DMS79 (cell line): ENCODE data around the gene GARIN3.
"Not testable (repeated sequence)": the region's sequence is repeated elsewhere in the genome, so short reads cannot be mapped to it uniquely, and the experiment has no call there.

Experiments
- DNase-seq: peaks from one replicate; lab custom pipeline; 2025; lab: John Stamatoyannopoulos, UW

Gene GARIN3

DNA sequence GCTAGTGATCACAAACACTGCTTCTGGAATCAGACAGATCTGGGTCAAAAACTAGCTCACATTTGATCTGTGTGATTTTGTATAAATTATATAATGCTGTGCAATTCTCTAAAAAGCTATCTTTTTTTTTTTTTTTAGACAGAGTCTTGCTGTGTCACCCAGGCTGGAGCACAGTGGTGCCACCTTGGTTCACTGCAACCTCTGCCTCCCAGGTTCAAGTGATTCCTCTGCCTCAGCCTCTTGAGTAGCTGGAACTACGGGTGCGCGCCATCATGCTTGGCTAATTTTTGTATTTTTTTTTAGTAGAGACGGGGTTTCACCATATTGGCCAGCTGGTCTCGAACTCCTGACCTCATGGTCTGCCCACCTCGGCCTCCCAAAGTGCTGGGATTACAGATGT is 19.1 kb upstream of the GARIN3 start:
- not testable (repeated sequence) for DNase-seq

DNA sequence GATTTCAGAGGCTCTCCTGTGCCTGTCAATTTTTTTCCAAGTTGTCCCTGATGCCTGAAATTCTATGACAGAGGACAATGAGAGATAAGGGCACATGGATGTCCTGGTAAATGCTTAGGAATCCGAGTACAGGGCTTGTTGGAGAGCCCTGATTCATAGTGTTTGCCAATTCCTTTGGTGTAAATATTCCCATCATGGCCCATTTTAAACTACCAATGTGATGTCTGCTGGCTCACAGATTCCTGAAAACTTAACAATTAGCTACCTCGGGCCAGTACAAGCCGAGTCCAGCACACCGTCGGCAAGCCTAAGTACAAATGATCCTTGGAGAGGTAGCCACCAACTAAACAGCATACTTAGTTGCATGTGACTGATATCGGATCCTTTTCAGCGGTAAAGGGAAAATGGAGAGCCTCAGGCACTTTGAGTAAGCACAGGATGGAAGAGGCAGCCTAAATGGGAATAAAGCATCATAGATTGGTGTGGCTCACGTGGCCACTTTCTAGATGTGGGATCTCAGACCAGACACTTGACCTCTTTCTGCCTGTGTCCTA is 18.1 kb upstream of the GARIN3 start:
- DNase-seq: no peak

DNA sequence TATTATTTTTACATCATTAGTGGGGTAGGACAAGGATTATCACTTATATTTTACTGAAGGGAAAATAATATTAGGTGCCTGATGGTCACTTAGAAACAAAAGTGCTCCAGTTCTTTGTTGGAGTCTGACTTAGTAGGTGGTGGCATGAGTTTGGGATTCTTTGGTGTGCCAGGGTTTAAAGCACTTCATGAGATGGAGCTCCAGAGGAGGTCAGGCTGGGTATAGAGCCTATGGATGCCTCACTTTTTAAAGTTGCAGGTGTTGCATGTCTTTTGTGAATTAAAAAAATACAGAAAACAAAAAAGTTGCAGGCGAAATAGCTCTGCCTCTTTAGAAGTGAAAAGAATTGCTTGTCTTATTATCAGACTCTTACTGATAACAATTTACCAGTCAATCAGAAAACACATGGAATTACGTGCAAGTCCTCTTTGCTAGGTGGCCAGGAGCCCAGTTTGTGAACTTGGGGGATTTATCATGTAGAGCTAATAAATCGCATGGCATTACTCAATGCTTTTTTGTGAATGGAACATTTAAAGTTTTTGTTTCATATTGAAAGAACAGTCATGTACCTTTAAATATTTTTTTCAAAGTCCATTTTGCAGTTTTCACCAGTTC is 16.2 kb upstream of the GARIN3 start:
- no peak for DNase-seq

DNA sequence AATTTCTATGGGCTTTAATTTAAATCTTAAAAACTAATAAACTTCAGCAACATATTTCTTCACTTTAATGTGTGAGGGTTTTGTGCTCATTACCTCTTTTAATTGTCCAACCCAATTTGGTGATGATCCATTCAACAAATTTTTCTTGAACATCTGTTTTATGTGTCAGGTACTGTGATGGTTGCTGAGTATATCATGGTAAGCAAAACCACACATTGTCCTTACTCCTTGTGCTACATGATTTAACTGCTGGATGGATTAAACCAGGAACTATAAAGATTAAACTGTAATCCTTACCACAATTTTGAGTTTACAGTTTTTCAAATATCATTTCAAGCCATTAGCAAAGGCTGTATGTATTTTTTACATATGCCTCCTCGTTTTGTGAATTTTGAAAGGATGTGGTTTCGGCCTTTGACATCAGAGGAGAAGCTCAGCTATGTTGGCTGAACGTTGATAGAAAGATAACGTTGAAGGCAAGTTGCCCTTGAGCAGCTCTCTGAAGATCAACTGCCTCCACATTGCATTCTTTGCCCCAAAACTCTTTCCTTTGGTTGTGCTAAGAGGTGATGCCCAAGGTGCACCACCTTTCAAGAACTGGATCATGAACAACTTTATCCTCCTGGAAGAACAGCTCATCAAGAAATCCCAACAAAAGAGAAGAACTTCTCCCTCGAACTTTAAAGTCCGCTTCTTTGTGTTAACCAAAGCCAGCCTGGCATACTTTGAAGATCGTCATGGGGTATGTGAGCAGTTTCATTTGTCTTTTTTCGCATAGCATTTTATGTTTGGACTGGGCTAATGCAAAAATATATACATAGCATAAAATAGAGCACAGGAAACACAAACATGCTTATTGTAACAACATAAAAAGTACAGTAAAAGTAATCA is 14.6 kb upstream of the GARIN3 start, which contains the start of gene ITK:
ITK (plus strand) TSS at position 467 of the 891 bp plus-strand sequence; CDS start at position 605, 138 bp downstream.
- no peak for DNase-seq

DNA sequence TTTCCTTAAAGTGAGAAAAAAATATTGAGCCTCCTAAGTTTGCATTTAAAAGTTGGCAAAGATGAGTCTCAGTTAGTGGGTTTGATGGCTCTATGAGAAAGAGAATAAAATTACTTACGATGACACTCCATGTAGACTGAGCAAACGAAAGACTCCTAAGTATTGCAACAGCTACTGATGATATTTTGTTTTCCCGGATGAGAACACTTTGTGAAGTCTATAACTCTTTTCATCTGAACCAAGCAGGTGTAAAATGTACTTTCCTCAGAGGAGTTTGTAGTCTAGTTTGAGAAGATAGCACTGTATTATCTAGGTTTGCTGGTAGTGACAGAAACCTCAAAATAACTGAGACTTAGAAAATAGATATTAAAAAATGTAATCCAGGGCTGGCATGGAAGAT is 12.9 kb upstream of the GARIN3 start:
- no peak for DNase-seq

DNA sequence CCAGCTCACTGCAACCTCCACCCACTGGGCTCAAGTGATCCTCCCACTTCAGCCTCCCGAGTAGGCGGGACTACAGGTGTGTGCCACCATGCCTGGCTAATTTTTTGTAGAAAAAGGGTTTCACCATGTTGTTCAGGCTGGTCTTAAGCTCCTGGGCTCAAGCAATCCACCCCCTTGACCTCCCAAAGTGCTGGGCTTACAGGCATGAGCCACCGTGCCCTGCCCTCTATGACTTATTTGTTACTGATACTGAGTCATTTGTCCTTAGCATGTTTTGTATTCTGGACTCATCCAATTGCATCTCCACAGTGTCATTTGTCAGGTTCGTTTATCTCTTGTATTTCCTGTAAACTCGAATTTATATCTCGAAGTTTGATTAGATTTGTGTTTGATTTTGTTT is 11.9 kb upstream of the GARIN3 start:
- DNase-seq: no peak

DNA sequence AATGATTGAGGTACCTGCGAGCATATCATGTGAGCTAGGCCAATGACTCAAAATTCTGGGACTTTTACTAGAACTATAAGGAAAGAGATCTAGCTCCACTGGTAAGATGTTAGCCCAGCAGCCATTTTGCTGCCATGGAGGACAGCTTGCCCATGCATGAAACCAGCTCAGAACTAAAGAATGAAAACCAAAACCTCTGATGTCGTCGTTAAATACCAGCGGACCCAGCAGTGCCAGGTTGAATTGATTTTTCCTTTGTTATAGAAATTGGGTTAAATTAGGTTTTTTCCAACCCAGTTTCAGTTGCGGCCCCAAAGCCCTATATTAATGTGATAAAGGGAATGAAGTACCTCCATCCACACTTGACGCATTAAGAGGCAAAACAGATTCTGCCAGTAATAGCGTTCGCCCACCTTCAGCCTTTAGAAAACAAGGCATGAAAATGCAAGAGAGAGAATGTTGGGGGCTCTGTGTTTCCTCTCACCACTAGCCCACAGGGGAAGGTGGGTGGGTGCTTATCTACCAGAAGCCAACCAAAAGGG is 9.1 kb upstream of the GARIN3 start:
- no peak for DNase-seq

DNA sequence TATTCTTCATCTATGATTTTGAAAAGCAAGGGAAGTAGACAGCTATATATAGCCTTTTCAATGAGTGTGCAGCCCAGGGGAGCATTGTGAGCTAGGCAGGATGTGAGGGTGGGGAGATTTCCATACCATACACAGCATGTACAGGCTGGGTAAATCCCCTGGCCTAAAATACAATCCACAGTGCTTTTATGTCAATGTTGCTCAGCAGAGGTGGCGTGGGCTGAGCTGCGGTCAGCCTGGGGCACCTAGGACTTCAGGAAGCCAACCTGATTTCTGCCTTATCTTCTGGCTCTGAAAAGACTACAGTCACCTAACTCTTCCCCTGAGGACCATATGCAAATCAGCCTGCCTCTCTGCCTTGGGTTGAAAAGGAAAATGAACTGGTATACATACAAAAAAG is 6.3 kb upstream of the GARIN3 start:
- no peak for DNase-seq

DNA sequence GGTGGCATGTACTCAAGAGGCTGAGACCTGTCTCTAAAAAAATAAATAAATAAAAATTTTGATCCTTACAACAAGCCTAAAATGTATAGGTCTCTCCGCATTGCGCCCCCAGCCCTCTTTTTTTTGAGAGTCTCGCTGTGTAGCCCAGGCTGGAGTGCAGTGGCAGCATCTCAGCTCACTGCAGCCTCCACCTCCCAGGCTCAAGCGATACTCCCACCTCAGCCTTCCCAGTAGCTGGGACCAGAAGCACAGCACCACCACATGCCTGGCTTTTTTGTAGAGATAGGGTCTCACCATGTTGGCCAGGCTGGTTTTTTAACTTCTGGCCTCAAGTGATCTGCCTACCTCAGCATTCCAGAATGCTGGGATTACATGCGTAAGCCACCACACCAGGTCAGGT is 2.2 kb upstream of the GARIN3 start:
- no peak for DNase-seq

DNA sequence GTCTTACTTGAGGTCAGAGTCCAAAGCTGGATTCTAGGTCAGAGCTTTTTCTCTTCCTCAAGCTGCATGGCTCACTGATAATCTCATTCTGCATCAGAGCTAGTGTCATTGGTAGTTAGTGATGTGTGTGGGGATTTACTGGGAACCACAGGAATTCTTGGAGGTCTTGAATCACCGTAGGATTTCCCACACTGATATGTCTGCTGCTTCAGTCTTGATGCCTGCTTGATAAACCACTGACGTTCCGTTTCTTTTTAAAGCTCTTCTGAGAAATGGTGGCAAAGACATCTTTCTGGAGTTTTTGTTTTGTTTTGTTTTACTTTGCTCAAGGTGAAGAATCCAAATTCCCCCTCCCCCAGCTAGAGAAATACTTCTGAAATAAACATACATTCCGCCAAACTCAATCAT is 1.2 kb upstream of the GARIN3 start:
- DNase-seq: no peak

DNA sequence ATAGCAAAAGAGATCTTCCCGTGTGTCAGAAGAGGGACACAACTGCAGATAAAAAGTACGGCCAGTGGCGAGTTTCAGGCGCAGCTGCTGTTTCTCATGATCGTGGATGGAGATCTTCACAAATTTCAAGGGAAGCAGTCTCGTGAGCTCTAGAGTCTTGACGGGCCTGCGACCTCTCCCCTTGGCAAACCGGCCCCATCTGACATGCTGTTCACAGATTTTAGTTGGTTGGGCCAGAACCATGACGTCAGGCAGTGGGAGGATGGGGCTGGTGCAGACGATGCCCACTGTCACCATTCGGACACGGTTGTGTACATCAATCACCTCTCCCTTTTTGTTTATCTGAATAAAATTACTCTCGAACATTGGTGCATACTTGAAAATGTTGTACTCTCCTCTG is 396 bp downstream of the GARIN3 start:
- DNase-seq: no peak

DNA sequence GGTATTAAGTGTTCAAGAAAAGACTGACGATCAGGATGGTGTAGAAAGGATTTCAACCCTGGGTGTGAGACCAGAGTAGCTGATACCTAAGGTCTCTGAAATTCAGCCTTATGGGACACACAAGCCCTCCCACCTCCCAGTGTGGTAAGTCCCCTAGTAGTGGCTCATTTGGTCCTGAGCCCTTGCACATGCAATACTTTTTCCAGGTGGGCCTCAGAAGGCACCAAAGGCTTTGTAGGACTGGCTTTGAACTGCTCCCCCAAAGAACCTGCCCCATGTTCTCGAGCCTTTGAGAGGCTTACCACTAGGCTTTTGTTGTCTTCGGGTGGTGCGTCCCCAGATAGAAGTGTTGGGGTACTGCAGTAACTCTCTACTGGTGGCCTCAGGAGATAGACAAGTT is 803 bp downstream of the GARIN3 start:
- DNase-seq: no peak

DNA sequence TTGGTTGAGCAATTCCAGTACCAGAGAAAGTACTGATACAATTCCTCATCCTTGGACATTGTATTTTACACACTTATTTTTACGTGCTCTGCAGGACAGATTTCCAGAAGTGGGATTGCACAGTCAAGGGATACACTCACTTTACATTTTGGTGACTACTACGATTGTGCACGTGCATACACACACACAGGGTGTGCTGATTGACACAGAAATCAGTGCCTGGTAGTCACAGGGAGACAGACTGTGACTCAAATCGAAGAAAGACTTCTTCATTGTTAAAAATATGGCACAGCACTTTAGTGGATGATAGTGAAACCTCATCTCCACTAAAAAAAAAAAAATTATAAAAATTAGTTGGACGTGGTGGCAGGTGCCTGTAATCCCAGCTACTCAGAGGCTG is 1.5 kb downstream of the GARIN3 start:
- no peak for DNase-seq

DNA sequence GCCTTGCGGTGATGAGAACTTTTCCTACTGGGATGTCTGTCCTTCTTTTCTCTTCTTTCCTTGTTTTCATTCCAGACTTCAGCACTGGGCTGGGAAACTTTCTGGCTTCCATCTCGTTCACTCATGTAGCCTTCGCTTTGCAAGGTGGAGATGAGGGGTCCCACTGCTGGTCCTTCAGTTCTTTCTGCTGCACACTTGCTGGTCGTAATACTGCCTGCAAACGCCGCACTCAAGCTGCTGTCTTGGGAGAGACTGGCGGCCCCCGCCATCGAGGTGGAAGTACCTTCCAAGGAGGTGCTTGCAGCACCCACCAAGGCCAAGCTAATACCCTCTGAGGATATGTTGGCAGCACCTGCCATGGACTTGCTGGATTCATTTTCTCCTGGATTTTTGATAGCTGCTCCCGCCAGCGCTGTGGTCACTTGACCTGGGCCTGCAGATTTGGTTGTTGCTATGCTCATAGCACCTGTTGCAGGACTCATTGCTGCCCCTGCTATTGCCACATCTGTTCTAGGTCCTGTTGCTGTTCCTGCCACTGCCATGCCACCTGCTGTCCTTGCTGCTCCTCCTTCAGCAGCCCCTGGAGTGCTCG is 3.0 kb downstream of the GARIN3 start:
- DNase-seq: no peak

DNA sequence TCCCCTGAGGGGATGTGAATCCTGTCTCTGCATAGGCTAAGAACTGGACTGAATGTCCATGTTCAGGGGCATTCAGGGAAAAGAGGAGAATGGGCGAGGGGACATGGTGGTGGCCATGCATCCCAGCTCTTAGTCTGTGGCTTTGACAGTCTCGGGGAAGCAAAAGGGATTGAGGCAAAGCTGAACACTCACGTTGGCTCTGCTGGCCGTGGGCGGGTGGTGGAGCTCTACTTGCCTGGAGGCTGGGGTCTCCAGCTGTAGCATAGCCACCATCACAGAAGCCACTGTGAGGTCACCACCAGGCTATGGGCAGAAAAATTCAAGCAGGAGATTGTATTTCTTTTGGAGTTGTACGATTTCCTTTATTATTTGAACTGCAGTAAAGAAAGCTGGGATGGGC is 4.1 kb downstream of the GARIN3 start:
- no peak for DNase-seq

DNA sequence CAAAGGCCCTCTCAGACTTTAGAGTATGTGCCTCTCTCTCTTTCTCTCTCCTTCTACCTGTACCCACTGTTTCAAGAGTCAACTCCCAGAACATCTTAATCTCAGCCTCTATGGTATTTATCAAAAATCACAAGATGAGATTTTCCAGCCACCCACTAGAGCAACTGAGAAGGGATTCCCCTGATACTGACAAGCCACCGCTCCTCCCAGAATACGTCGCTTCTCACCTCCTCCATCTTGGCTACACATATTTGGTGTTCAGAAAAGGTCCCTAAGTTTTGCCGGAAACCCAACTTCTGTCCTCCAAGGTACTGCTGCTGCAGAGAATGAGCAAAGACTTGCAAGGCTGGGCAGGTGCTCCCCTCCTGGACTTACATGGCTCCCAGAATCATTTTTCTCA is 6.1 kb downstream of the GARIN3 start:
- DNase-seq: no peak

DNA sequence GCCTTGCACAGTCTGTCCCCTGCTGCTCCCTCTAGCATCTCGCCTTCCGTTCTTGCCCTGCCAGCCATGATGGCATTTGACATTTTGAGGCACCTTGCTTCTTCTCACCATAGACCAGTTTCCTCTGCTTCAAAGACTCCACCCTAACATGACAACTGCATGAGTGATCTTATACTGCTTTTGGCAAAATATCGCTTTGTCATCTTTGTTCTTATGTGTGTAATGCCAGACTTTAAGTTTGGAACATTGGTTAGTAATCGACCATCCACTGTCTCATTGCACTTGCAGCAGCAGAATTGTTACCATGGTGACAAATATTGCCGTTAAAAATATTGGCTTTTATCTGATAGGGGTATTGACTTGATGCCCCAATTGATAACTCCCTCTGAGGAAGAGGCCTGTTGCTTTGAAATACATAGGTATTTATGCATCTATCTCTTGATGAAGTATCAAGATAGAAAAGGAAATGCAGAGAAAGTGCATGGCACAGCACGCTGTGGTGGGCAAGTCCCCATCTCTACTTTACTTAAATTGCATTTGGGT is 6.8 kb downstream of the GARIN3 start:
- no peak for DNase-seq

DNA sequence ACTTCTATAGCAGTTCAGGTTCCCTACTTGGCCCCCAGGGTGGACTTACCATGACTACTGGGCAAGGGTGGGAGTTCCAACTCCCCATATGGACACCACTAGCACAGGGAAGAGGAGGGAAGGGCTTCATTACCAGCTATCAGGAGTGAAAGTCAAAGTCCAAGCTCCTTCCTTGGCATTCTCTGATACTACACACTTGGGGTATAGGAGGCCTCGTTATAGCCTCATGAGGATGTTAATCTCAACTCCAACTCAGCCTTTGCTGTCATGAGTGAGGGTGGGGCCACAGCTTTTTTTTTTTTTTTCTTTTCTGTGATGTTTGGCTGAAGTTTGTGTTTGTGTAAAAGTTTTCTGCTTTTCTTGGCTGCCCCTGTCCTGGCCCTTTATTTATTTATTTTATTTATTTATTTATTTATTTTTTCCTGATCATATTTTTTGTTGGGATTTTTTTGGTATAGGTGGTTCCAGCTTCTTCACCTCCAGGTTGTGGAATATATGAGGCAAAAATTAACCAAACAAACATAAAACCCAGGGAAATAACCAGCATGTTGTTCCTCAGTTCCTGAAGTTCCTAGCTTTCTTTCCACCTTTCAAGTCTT is 8.7 kb downstream of the GARIN3 start:
- no peak for DNase-seq

DNA sequence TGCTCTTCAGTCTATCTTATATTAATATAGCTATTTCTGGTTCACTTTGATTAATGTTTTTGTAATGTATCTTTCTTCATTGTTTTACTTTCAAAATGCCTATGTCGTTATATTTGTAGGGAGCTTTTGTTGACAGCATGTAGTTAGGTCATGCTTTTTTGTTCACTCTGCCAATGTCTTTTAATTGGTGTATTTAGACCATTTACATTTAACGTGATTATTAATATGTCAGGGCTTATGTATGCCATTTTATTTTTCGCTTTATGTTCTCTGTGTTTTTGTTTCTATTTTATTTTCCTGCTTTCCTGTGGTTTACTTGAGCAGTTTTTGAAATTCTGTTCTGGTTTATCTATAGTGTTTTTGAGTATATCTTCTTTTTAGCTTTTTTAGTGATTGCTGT is 10.8 kb downstream of the GARIN3 start:
- DNase-seq: no peak

DNA sequence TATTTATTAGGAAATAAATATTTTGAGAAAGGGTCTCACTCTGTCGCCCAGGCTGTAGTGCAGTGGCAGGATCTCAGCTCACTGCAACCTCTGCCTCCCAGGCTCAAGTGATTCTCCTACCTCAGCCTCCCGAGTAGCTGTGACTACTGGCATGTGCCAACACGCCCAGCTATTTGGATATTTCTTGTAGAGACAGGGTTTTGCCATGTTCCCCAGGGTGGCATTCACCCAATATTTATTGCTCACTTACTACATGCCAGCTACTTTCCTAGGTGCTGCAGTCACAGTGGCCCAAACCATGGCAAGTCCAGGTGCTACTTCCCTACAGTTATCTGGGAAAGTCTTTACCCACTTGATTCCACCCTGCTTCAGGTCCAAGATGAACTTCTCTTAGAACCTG is 15.1 kb downstream of the GARIN3 start:
- no peak for DNase-seq

DNA sequence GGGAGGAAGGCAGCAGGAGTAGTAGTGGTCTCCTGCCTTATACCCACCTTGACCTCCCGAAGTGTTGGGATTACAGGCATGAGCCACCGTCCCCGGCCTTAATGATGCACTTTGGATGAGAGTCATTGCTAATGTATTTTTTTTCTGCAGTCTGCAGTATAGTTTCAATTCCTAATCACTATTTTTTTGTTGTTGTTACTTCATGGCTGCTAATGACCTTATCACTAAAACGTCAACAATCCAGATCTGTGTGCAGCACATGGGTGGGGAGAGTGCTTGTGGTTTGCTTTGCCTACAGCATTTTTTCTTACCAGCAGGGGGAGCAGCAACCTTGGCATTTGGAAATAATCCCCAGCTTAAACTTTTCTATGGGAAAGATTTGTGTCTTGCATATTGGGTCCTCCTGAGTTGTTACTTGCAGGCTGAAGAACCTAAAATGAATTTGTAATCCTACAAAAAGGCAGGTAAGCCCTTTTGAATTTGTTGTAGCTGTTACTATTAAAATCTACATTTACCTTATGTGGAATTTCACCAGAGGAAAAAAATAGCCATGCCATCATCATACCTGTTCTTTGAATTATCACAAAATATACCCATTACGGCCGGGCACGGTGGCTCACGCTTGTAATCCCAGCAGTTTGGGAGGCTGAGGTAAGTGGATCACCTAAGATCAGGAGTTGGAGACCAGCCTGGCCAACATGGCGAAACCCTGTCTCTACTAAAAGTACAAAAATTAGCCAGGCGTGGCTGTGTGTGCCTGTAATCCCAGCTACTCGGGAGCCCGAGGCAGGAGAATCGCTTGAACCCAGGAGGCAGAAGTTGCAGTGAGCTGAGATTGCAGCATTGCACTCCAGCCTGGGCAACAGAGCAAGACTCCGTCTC is 17.1 kb downstream of the GARIN3 start:
- no peak for DNase-seq
